HG02763 (cell line): Measurements from ENCODE around the gene A3GALT2.
"Not testable (repeated sequence)": the region's sequence is repeated elsewhere in the genome, so short reads cannot be mapped to it uniquely, and the experiment has no call there.

ENCODE experiments used
- ATAC-seq: cut with Tn5 transposase; IDR thresholded peaks from one replicate; pipeline ENCODE4 v1.9.1; 2021; ENCODE audit warnings: mild to moderate bottlenecking, moderate library complexity; ENCODE audit not compliant: unreplicated experiment

A3GALT2 gene

GRCh38 chr1:33317354-33317753, 3.5 kb downstream of the A3GALT2 start:
- no peak for ATAC-seq

DNA sequence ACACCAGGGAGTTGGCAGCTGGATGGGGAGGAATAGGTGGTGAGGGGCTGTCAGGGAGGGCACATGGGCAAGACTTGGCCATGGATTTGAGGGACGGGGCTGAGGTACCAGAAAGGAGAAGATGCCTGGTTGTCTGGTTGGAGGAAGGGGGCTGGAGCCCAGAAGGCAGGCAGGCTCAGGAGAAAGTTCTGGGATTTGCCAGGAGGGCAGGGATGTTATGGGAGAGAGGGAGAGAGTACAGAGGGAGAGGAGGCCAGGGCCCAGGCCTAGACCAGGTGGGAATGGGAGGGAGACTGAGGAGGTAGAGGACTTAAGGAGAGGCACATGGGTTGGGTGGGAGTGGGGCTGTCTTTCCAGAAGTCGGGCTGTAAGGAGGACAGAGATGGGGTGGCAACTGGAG, 4.3 kb downstream of the A3GALT2 start:
- ATAC-seq: no peak

DNA sequence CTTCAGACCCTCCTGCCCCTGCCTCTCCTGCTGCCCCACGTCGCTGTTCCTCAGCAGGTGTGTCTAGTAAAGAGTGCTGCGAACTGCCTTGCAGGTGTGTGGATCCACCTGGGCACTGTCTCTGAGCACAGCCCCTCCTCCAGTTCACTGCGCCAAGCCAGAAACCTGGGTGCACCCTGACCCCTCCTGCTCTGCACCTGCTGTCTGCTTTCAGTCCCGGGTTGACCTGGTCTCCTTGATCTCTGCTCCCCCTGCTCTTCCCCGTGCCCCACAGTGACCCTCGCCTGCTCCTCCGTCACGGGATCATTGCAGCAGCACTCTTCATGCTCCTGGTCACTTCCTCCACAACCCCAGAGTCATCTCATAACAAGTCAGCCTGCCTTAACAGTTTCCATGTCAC, 6.5 kb downstream of the A3GALT2 start:
- ATAC-seq: no peak

GRCh38 chr1:33312413-33312749, 8.5 kb downstream of the A3GALT2 start:
- no peak for ATAC-seq

DNA sequence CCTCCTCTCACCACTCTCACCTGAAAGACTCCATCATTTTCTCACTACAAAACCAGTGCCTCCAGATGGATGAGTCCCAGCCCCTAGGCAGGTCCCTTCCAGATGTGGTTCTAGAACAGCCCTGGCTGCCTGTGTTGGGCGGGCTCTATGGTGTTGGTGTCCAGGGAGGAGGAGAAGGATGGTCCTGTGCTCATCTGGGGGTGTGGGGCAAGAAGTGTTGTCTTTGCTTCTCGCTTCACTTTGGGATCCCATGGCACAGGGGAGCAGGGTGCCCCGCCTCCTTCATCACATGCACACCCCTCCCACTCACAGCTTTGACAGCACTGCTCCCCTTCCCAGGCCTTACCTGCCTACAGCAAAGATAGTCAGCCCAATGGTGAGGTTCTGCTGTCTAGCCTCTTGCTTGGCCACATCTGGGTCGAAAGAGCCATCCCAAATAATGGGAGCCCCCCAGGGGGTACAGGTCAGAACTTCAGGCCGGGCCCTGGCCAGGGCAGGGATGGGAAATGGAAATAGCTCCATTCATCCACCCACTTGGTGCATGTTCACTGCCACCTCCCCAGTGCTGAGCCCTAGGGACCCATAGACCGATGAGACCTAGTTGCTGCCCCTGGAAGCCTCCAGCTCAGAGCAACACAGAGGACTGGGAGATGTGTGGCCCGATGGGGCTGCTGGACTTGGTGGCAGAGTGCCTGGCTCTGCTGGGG, 9.0 kb downstream of the A3GALT2 start:
- ATAC-seq: no peak

GRCh38 chr1:33310702-33311101, 10.2 kb downstream of the A3GALT2 start:
- no peak for ATAC-seq

DNA sequence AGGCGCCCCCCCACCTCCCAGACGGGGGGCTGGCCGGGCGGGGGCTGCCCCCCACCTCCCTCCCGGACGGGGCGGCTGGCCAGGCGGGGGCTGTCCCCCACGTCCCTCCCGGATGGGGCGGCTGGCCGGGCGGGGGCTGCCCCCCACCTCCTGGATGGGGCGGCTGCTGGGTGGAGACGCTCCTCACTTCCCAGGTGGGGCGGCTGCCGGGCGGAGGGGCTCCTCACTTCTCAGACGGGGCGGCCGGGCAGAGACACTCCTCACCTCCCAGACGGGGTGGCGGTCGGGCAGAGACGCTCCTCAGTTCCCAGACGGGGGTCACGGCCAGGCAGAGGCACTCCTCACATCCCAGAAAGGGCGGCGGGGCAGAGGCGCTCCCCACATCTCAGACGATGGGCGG, 11.5 kb downstream of the A3GALT2 start:
- not testable (repeated sequence) for ATAC-seq

GRCh38 chr1:33307494-33307864, 13.4 kb downstream of the A3GALT2 start:
- no peak for ATAC-seq

GRCh38 chr1:33306653-33307493, 14.0 kb downstream of the A3GALT2 start:
- ATAC-seq: no peak

DNA sequence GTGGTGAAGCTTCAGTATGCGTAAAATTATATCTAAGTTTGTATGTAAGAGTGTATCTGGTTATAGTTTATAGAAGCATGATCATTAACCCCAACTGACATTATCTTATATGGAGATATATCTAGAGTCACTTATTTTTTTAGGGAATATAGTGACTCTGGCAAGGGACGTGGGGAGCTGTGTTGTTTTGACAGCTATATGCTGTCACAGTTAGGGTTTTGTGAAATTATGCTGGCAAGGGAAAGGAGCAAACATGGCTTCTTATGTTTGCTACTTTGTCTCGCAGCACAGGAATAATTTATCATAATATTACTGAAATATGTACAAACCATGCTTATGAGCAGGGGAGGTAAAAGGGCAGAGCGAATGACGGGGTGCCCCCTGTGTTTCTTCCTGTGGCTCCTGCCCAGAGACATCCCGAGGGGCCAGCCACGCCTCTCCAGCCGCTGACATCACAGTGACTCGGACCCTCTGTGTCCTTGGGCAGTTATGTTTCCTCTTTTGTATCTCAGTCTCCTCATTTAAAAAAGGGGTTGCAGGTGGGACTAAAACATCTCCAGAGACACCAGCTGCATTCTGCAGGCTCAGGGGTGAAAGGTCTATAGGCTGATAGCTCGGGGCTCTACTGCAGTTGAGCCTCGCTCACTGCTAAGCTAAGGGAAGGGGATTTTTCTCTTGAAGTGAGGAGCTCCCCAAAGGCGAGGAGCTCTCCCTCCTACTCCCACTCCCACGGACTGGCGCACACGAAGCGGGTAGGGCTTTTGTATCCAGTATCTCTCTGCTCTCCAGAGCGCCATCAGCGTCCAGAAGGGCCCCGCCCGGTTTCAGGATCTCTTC, 14.9 kb downstream of the A3GALT2 start:
- ATAC-seq: no peak

DNA sequence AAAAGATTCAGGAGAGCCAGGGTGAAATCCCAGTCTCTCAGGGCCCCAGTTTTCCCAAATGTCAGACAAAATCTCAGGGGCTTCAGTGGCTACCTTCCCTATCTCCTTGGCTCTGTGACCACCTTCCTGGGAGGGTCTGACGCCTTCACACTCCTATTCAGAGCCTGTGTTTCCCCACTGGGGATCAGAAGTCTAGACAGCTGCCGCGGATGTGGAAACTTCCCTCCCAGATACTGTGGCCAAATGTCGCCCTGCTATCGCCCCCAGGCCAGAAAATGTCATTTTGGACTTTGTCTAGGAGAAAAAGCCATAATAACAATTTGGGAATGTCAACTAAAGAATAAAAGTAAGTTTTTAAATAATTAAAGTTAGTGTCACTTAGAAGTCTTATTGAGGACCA, 15.9 kb downstream of the A3GALT2 start:
- ATAC-seq: no peak

- ATAC-seq: no peak
These were observed 18.6 kb downstream of the A3GALT2 start for GRCh38 chr1:33302325-33302724.

DNA sequence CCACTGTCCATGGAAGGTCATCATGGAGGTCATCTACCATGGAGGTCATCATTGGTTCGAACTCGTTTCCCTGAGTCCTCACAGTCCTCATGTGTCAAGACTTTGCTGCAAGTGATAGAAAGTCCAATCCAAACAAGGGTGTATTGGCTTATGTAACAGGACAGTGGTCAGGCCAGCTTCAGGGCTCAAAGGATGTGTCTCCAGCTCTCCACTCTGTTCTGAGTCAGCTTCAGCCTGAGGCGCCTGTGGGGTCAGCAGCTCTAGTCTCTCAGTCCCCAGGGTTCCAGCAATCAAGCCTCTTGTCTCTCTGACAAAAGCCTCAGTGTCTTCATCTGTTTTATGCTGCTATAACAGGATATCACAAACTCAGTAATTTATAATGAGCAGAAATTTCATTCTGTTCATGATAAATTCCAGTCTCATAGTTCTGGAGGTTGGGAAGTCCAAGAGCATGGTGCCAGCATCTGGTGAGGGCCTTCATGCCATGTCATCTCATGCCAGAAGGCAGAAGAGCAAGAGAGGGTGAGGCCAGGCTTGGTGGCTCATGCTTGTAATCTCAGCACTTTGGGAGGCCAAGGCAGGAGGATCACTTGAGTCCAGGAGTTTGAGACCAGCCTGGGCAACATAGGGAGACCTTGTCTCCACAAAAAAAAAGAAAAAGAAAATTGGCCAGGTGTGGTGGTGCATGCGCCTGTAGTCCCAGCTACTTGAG, 19.5 kb downstream of the A3GALT2 start:
- ATAC-seq: no peak

DNA sequence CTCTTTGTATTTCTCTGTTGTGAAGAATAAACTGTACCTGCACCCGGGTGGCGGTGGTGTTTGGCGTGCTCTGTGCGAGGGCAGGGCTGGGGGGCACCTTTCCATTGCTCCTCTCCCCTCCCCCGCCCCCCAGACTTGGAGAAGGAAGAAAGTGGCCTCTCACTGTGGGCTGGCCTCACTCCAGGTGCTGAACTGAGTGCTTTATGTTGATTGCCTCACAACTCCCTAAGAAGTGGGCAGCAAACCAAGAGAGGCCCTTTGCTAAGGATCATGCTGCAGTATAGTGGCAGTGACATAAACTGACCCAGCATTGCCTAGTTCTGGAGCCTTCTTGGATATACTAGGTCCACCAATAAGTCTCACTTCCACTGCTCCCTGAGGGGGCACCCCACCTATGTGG, 20.2 kb downstream of the A3GALT2 start:
- ATAC-seq: no peak

GRCh38 chr1:33299461-33300155, 21.3 kb downstream of the A3GALT2 start:
- no peak for ATAC-seq

DNA sequence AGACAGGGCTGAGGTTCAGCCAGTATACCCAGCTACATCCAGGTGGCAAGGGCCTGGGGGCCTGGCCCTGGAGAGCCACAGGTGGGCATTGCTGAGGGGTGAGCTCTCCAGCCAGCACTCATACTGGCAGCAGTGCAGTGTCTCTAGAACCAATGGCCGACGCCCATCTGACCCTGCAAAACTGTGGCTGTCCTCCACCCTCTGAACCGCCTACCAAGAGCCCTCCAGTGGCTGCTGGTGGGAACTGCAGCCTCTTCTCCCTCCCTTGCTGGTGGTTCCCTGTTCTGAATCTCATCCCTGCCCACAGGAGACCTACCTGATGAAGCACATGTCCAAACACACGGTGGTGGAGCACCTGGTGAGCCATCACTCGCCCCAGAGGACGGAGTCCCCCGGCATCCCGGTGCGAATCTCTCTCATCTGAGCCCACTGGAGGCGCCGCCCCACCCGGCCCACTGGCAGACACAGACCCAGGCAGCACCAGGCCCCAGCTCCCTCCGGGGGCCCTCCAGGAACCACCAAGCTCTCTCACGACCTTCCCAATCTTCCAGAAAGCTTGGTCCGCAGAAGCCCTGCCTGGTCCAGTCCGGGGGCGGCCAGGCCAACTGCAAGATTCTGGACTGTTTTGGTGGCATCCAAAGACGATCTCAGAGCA, 22.1 kb downstream of the A3GALT2 start:
- no peak for ATAC-seq

- ATAC-seq: no peak
These were observed 22.8 kb downstream of the A3GALT2 start for GRCh38 chr1:33297911-33298622.

DNA sequence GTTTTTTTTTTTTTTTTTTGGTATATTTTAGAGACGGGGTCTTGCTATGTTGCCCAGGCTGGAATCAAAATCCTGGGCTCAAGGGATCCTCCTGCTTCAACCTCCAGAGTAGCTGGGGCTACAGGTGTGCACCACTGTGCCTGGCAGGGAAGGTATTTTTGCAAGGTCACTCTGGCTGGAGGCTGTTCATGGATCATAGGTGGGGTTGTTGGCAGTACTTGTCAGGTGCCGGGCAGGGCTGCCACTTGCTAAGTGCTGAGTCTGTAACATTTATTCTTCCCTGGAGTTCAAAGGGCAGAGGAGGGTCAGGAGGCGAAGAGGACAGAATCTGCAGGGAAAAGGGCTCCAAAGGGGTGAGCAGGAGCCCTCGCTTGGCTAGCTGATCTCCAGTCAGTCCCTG, 24.1 kb downstream of the A3GALT2 start:
- ATAC-seq: no peak

DNA sequence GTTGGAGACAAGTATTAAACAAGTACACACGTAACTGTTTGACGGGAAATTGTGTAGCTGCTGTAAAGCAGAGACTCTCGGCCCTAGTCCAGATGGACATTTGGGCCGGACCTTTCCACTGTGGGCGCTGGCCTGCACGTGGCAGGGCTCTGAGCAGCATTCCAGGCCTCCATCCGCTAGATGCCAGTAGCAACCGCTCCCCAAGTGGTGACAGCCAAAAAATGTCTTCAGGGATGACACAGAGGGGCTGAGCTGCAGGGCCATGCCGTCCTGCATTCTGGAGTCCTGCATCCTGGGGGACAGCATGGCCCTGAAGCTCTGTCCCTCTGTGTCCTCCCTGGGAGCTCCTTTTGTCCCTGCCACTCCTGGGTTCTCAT, 24.8 kb downstream of the A3GALT2 start:
- no peak for ATAC-seq
